Keratinocyte (primary cell): Measurements from ENCODE around the gene DRD5. TPM values are rescaled to one million over a fixed set of nuclear protein-coding genes. Genes with fewer than 3 reads are reported as not detected.

Source experiments
- DNase-seq: peaks from one replicate; pipeline ENCODE4 v3.0.0-alpha.2; 2011; ENCODE audit warnings: low read depth, missing footprints, low spot score
- FAIRE-seq: peaks from 2 replicates; lab custom pipeline; 2011; peaks lifted over from hg19 to GRCh38; lab: Jason Lieb, UNC
- H2AFZ ChIP-seq: 2 replicates; pipeline ENCODE4 v1.6.0; 2012; ENCODE audit warnings: low read length, control low read depth, inconsistent platforms; ENCODE audit not compliant: control insufficient read depth
- H3K27ac ChIP-seq: 2 replicates; pipeline ENCODE4 v1.5.1; 2011; ENCODE audit warnings: low read length; ENCODE audit not compliant: control insufficient read depth, insufficient read depth
- H3K27me3 ChIP-seq: 3 replicates; pipeline ENCODE4 v1.6.0; 2011; ENCODE audit warnings: low read length; ENCODE audit not compliant: control insufficient read depth, insufficient read depth; ENCODE audit errors: extremely low read depth
- H3K36me3 ChIP-seq, 2 experiments: 2 replicates in 1 of 2; 3 replicates in 1 of 2; pipeline ENCODE4 v1.5.1; 2011; ENCODE audit warnings: low read length in 2 of 2, mild to moderate bottlenecking in 1 of 2; ENCODE audit not compliant: control insufficient read depth in 2 of 2, insufficient read depth in 2 of 2; ENCODE audit errors: extremely low read depth in 1 of 2
- H3K4me1 ChIP-seq: 3 replicates; pipeline ENCODE4 v1.5.1; 2011; ENCODE audit warnings: low read length; ENCODE audit not compliant: control insufficient read depth, insufficient read depth; ENCODE audit errors: extremely low read depth
- H3K4me2 ChIP-seq: 3 replicates; pipeline ENCODE4 v1.6.0; 2011; ENCODE audit warnings: low read depth, low read length; ENCODE audit not compliant: control insufficient read depth, insufficient read depth; ENCODE audit errors: extremely low read depth
- H3K4me3 ChIP-seq, 3 experiments: fragments of 200-600 bp in 1 of 3; sonication (generic) in 1 of 3; 2 replicates in 2 of 3; 3 replicates in 1 of 3; pipeline ENCODE4 v1.5.1; 2011 to 2016; ENCODE audit warnings: low read length in 3 of 3, mild to moderate bottlenecking in 3 of 3, control low read depth in 2 of 3, inconsistent platforms in 1 of 3, low read depth in 1 of 3, mixed read lengths in 1 of 3, mixed run types in 1 of 3, moderate library complexity in 1 of 3; ENCODE audit not compliant: control insufficient read depth in 2 of 3, insufficient read depth in 2 of 3; ENCODE audit errors: extremely low read depth in 1 of 3
- H3K79me2 ChIP-seq: 2 replicates; pipeline ENCODE4 v1.6.0; 2012; ENCODE audit warnings: low read length; ENCODE audit not compliant: control insufficient read depth, insufficient read depth
- H3K9ac ChIP-seq: 3 replicates; pipeline ENCODE4 v1.6.0; 2011; ENCODE audit warnings: low read length; ENCODE audit not compliant: control insufficient read depth, insufficient read depth; ENCODE audit errors: extremely low read depth
- H3K9me1 ChIP-seq: 3 replicates; pipeline ENCODE4 v1.6.0; 2011; ENCODE audit warnings: low read length; ENCODE audit not compliant: control insufficient read depth, insufficient read depth; ENCODE audit errors: extremely low read depth
- H3K9me3 ChIP-seq: 2 replicates; pipeline ENCODE4 v1.5.1; 2012; ENCODE audit warnings: low read depth, low read length; ENCODE audit not compliant: control insufficient read depth
- H4K20me1 ChIP-seq: 3 replicates; pipeline ENCODE4 v1.6.0; 2011; ENCODE audit warnings: low read length; ENCODE audit not compliant: control insufficient read depth, insufficient read depth; ENCODE audit errors: extremely low read depth
- EZH2 ChIP-seq: IDR thresholded peaks from one replicate; pipeline ENCODE4 v1.6.1; 2012; ENCODE audit warnings: inconsistent platforms, mild to moderate bottlenecking, low read length, moderate library complexity
- dilution Hi-C: fragments of 300-500 bp; cut with MboI; formaldehyde crosslinking; loops from one replicate; pipeline ENCODE4 v1.7.0; 2020; ENCODE audit warnings: low sequenced_read_pairs; ENCODE audit not compliant: extremely low pct_ligation_motif_present
- polyA plus RNA-seq, 5 experiments: library from polyadenylated mRNA; depleted of rRNA in 3 of 5; stranded (reverse) in 3 of 5; stranded (forward) in 1 of 5; unstranded in 1 of 5; fragments of >200 nt; gene quantifications; 1 replicate in 1 of 5; 2 replicates in 3 of 5; 3 replicates in 1 of 5; pipeline versions ENCODE4 v1.2.1 to v1.2.3, GENCODE V29; 2011 to 2012; ENCODE audit warnings: missing spikeins in 2 of 5, low read depth in 1 of 5, low replicate concordance in 1 of 5
- small RNA-seq, 3 experiments: library from RNA; depleted of rRNA; stranded (forward); fragments of <200 nt; gene quantifications; one replicate each; pipeline ENCODE3, GENCODE V24; 2012; ENCODE audit warnings: low read depth in 3 of 3, low replicate concordance in 1 of 3; ENCODE audit not compliant: insufficient read length in 3 of 3
- TF ChIP-seq, protein P1 (sequence below), 3 experiments: IDR thresholded peaks in 1 of 3; conservative IDR thresholded peaks in 1 of 3; optimal IDR thresholded peaks in 1 of 3; 2 replicates in 2 of 3; 3 replicates in 1 of 3; pipeline versions ENCODE3 to v1.5.1; 2011; ENCODE audit warnings: low read length in 3 of 3, mild to moderate bottlenecking in 3 of 3, moderate library complexity in 2 of 3, control low read depth in 1 of 3, inconsistent platforms in 1 of 3; ENCODE audit not compliant: insufficient read depth in 2 of 3; ENCODE audit errors: extremely low read depth in 1 of 3

DRD5 gene
- polyA plus RNA-seq, 1 donor (not counting 4 experiments of a cell fraction or from before 2014, with no cell fraction given) = not detected

DNA sequence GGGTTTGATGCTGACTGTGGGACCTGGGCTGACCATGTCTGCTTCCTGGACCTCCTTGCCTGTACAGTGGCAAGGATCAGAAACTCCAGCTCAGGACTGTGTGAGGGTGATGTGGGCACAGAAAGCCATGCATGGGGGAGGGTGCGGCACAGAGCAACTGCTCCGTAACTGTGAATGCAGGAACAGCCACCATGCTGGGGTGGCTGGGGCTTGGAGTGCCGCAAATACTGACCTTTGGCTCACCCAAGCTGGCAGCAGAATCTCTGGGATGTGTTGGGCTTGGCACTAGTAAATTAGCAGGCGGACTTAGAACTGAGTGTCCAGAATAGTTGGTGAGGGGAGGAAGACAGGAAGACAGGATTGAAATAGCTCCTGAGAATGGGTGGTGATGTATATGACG lies 52.0 kb downstream of the DRD5 start:
- Histone ChIP-seq H3K4me1 (no peaks in the 10 kb centered on the region), H3K9me1 (no peaks in the 10 kb centered on the region), H3K4me2 (no peak overlapping the region), H3K36me3 (peaks cover 7 to 15% of the 10 kb centered on the region in 2 experiments), H3K79me2 (no peaks in the 10 kb centered on the region), H3K27ac (no peak overlapping the region), H3K4me3 (no peak overlapping the region), H4K20me1 (no peaks in the 10 kb centered on the region), H2AFZ (no peak overlapping the region), H3K27me3 (no peaks in the 10 kb centered on the region), H3K9me3 (no peaks in the 10 kb centered on the region), H3K9ac (no peak overlapping the region)
- TF ChIP-seq EZH2 = no peak
- TF ChIP-seq, protein P1, sequence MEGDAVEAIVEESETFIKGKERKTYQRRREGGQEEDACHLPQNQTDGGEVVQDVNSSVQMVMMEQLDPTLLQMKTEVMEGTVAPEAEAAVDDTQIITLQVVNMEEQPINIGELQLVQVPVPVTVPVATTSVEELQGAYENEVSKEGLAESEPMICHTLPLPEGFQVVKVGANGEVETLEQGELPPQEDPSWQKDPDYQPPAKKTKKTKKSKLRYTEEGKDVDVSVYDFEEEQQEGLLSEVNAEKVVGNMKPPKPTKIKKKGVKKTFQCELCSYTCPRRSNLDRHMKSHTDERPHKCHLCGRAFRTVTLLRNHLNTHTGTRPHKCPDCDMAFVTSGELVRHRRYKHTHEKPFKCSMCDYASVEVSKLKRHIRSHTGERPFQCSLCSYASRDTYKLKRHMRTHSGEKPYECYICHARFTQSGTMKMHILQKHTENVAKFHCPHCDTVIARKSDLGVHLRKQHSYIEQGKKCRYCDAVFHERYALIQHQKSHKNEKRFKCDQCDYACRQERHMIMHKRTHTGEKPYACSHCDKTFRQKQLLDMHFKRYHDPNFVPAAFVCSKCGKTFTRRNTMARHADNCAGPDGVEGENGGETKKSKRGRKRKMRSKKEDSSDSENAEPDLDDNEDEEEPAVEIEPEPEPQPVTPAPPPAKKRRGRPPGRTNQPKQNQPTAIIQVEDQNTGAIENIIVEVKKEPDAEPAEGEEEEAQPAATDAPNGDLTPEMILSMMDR (optimal IDR thresholded peaks at IDR 0.05 in 1 of 3, IDR thresholded peaks at IDR 0.05 in 1 of 3, conservative IDR thresholded peaks at IDR 0.05 in 1 of 3; ENCODE audit: extremely low read depth in 1 of 3, insufficient read depth in 2 of 3, low read length in 3 of 3) = no peak
- dilution Hi-C loops = no loop called here
- FAIRE-seq = no peak
- DNase-seq = no peak

Small RNA genes within 50 kb of the gene (small RNA-seq; reads per million reads assigned to genes)
- gene RNA5SP154 = 0 reads per million in 3 experiments

Other genes with a start within 250 kb of the DRD5 start
- 37.3 to 44.3 TPM (median 43.5 TPM) in 3 replicates for gene SLC2A9, start 239.9 kb downstream of the DRD5 start, polyA plus RNA-seq